ENCODE data around the gene FLOT2. TPM values are rescaled to one million over a fixed set of nuclear protein-coding genes. Genes with fewer than 3 reads are reported as not detected.
"Not testable (repeated sequence)": the region's sequence is repeated elsewhere in the genome, so short reads cannot be mapped to it uniquely, and the experiment has no call there.

The FLOT2 gene
- total RNA-seq, 1 donor from 2014 or later = 74.1 TPM

DNA sequence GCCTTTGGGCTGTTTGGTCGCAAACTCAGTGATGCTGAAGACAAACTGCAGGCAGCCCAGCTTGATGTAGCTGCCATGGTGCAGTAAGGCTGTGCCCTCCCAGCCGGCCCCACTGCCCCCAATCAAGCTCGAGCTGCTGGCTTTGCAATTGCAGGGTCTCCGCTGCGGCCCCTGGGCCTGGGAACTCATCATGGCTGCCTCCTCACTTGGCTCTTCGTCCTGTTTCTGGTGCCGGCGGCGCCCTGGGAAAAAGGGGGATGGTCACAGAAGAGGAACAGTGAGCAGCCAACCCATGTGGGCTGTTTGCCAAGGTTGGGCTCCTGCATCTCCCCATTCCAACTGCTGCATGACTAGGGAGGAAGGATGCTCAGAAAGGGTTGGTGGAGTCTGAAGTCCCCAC is 8.7 kb upstream of the FLOT2 start:
- peaks cover 18% of the 10 kb centered on the region for H3K4me1 Mint-ChIP-seq (ENCODE audit: low read depth)
- H3K36me3 Mint-ChIP-seq (ENCODE audit: low read depth) = peaks cover 24% of the 10 kb centered on the region
- H3K4me3 Mint-ChIP-seq (ENCODE audit: unreplicated experiment) = no peak overlapping the region
- no peaks in the 10 kb centered on the region for H3K27me3 Mint-ChIP-seq (ENCODE audit: low read depth)
- DNase-seq (ENCODE audit: low spot score) = no peak
- no peak overlapping the region for H3K27ac Mint-ChIP-seq (ENCODE audit: unreplicated experiment)
- H3K9me3 Mint-ChIP-seq (ENCODE audit: low read depth) = no peaks in the 10 kb centered on the region
- TF ChIP-seq, protein P1, sequence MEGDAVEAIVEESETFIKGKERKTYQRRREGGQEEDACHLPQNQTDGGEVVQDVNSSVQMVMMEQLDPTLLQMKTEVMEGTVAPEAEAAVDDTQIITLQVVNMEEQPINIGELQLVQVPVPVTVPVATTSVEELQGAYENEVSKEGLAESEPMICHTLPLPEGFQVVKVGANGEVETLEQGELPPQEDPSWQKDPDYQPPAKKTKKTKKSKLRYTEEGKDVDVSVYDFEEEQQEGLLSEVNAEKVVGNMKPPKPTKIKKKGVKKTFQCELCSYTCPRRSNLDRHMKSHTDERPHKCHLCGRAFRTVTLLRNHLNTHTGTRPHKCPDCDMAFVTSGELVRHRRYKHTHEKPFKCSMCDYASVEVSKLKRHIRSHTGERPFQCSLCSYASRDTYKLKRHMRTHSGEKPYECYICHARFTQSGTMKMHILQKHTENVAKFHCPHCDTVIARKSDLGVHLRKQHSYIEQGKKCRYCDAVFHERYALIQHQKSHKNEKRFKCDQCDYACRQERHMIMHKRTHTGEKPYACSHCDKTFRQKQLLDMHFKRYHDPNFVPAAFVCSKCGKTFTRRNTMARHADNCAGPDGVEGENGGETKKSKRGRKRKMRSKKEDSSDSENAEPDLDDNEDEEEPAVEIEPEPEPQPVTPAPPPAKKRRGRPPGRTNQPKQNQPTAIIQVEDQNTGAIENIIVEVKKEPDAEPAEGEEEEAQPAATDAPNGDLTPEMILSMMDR (IDR thresholded peaks at IDR 0.05) = no peak

DNA sequence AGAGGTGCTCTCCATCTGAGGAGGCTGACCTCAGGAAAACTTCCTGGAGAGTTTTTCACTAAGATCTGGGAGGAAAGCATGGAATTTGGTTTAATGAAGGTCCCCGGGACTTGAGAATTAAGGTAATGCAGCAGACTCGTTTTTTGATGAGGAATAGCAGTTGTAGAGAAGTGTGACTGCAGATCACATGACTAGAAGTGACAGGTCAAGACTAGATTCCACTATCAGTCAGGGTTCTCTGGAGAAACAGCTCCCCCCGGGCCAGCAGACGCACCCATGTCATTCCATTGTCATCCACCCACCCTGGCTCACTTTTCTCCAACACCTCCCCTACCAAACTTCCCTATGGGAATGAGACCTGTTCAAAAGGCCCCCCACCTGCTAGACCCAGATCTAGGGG is 7.3 kb upstream of the FLOT2 start:
- TF ChIP-seq, protein P1 (IDR thresholded peaks at IDR 0.05) = no peak
- Mint-ChIP-seq H3K27me3 (ENCODE audit: low read depth) (no peaks in the 10 kb centered on the region), H3K36me3 (ENCODE audit: low read depth) (peaks cover 15% of the 10 kb centered on the region), H3K27ac (ENCODE audit: unreplicated experiment) (no peak overlapping the region), H3K4me1 (ENCODE audit: low read depth) (peaks cover 18% of the 10 kb centered on the region), H3K9me3 (ENCODE audit: low read depth) (no peaks in the 10 kb centered on the region), H3K4me3 (ENCODE audit: unreplicated experiment) (no peak overlapping the region)
- DNase-seq (ENCODE audit: low spot score) = no peak

DNA sequence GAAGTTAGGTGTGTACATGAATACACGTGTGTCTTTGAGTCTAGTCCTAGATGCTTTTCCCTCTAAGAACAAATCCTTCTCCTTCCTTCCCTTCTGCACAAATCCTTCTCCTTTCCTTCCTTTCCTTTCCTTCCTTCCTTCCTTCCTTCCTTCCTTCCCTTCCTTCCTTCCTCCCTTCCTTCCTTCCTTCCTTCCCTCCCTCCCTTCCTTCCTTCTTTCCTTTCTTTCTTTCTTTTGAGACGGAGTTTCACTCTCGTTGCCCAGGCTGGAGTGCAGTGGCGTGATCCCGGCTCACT is 6.0 kb upstream of the FLOT2 start:
- H3K9me3 Mint-ChIP-seq (ENCODE audit: low read depth); H3K36me3 Mint-ChIP-seq (ENCODE audit: low read depth); H3K27me3 Mint-ChIP-seq (ENCODE audit: low read depth); H3K4me3 Mint-ChIP-seq (ENCODE audit: unreplicated experiment); DNase-seq (ENCODE audit: low spot score); H3K27ac Mint-ChIP-seq (ENCODE audit: unreplicated experiment): not testable (repeated sequence)
- peaks cover 12% of the 10 kb centered on the region for H3K4me1 Mint-ChIP-seq (ENCODE audit: low read depth)

DNA sequence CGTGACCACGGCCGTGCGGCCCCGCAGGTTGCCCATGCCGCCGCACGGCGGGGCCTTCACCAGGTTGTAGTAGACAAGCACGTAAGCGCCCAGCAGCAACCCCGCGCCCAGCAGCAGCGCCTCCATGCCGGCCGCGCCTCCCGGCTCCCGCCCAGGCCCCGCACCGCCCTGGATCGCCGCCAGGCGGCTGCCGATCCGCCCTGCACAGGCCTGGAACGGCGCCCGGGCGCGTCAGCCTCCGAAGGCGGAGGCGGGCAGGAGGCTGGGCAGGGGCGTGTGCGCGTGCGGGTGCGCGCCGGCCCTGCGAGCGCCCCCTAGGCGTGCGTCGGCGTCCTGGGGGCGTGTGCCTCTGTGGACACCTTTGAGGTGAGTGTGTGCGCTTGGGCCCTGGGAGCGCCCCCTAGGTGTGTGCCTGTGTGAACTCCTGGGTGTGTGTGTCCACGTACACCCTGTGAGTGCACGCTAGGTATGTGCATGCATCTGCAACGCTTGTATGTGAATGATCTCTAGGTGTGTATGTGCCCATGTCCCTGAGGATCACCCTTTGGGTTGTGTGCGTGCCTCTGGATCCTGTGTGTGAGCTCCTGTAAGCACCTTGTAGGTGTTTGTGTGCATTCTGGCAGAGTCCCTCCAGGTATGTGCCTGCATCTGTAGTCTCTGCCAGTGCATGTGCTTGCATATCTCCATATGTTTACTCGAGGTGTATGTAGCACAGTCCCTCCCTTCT is 5.4 kb upstream of the FLOT2 start, which contains the start of gene DHRS13:
Gene DHRS13, minus strand, starts transcription at position 261 of the 727 bp plus-strand sequence. Its CDS starts 135 bp downstream, at position 126.
- no peaks in the 10 kb centered on the region for H3K9me3 Mint-ChIP-seq (ENCODE audit: low read depth)
- H3K4me3 Mint-ChIP-seq (ENCODE audit: unreplicated experiment) = peak within 1 kb of the TSS; percentile 79
- H3K4me1 Mint-ChIP-seq (ENCODE audit: low read depth) = peaks cover 14% of the 10 kb centered on the region
- H3K27ac Mint-ChIP-seq (ENCODE audit: unreplicated experiment) = peak within 1 kb of the TSS; percentile 74
- H3K36me3 Mint-ChIP-seq (ENCODE audit: low read depth) = peaks cover 9% of the 10 kb centered on the region
- no peak for DNase-seq (ENCODE audit: low spot score)
- TF ChIP-seq, protein P1 (IDR thresholded peaks at IDR 0.05) = peak; percentile 97
- H3K27me3 Mint-ChIP-seq (ENCODE audit: low read depth) = no peaks in the 10 kb centered on the region

DNA sequence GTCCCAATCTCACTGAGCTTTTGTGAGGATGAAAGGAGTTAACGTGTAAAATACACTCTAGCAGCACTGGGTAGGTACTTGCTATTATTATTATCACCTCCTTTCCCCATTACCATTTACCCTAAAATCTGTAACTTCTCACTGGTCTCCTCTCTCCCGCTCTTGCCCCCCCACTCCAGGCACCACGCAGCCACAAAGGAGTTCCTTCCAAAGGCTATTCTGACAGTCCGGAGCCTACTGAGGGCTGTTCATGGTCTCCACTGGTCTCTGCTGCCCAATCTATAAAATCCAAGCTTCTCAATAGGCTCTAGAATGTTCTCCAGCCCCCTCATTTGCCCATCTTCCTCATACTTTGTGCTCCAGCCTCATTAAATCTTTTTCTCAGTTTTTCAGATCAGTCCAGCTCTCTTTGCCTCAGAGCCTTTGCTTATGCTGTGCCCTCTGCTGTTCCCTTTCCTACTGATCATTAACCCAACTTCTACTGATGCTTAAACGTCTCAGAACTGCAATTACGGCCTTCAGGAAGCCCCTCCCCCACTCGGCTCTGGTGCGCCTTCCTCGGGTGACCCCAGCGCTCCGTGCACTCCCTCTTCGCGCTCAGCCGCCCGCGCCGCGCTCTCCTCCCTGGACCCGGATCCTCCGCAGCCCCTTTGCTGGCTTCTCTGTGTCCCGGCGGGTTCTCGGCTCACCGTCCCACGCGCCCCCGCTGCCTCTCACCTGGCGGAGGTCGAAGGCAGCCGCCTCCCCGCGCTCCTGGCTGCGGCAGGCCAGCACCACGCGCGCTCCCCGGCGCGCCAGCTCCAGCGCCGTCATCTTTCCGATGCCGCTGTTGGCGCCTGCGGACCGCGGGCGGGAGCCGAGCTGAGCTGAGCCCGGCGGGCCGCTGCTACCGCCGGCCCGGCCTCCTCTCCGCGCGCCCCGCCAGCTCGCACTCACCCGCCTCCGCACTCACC is 4.6 kb upstream of the FLOT2 start:
- no peak for DNase-seq (ENCODE audit: low spot score)
- H3K9me3 Mint-ChIP-seq (ENCODE audit: low read depth) = no peaks in the 10 kb centered on the region
- H3K36me3 Mint-ChIP-seq (ENCODE audit: low read depth) = peaks cover 7% of the 10 kb centered on the region
- H3K27me3 Mint-ChIP-seq (ENCODE audit: low read depth) = no peaks in the 10 kb centered on the region
- H3K4me1 Mint-ChIP-seq (ENCODE audit: low read depth) = peaks cover 18% of the 10 kb centered on the region
- TF ChIP-seq, protein P1 (IDR thresholded peaks at IDR 0.05) = no peak
- H3K27ac Mint-ChIP-seq (ENCODE audit: unreplicated experiment) = peak overlapping the region; percentile 74
- peak overlapping the region; percentile 79 for H3K4me3 Mint-ChIP-seq (ENCODE audit: unreplicated experiment)
